VCaP (cell line): ENCODE results near the gene APPL1.

ENCODE experiments used
- H3K27ac ChIP-seq: fragments of 450-650 bp; 2 replicates; pipeline ENCODE4 v1.5.1; 2017
- CTCF ChIP-seq: fragments of 450-650 bp; conservative IDR thresholded peaks from 2 replicates; pipeline ENCODE4 v1.5.1; 2017; ENCODE audit warnings: mild to moderate bottlenecking, moderate library complexity

APPL1 gene

GRCh38 chr3:57268416-57268815 lies 40.9 kb downstream of the APPL1 start:
- no peak overlapping the region for H3K27ac ChIP-seq
- no peak for TF ChIP-seq CTCF

- no peak overlapping the region for H3K27ac ChIP-seq
- TF ChIP-seq CTCF = no peak
Measured at GRCh38 chr3:57274845-57275244, 47.3 kb downstream of the APPL1 start.

GRCh38 chr3:57275393-57275792 lies 47.9 kb downstream of the APPL1 start:
- TF ChIP-seq CTCF = no peak
- H3K27ac ChIP-seq = no peak overlapping the region

GRCh38 chr3:57278237-57278636 lies 50.7 kb downstream of the APPL1 start:
- no peak overlapping the region for H3K27ac ChIP-seq
- no peak for TF ChIP-seq CTCF

GRCh38 chr3:57279685-57280084 lies 52.2 kb downstream of the APPL1 start:
- no peak overlapping the region for H3K27ac ChIP-seq
- no peak for TF ChIP-seq CTCF

DNA sequence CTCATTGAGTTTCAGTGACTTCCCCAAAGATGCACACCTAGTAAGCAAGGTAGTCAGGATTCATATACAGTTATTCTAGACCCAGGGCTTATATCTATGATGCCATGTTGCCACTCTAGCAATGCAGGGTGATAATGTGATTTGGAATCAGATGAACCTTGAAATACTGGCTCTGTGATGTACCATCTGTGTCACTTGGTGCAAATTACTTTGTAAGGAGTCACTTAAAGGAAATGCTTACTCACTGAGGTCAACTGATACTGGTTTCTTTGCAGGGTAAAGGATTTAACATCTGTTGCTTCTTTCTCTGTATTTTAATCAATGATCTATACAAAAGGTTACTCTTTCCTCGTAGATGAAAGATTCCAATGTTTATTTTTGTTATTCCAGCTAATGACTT lies 54.2 kb downstream of the APPL1 start:
- TF ChIP-seq CTCF = no peak
- H3K27ac ChIP-seq = no peak overlapping the region

DNA sequence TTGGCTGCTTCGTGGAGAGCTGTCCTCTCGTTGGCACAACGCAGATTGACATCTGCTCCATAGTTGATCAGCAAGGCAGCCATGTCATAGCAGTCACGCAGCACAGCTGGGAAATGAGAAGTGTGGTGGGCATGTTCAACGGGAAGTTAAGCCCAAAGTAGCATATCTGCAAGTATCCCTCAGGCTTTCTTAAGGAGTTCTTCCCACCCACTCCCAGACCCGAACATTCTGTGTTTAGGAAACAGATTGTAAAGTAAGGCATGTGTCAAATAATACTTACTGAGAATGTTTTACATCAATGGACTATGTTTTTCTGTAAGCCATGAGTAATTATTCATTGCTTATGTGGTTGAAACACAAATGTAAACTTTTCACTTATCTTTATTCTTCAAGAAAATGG lies 55.8 kb downstream of the APPL1 start:
- no peak overlapping the region for H3K27ac ChIP-seq

More for the DNA sequence above, 55.8 kb downstream of the APPL1 start:
- TF ChIP-seq CTCF = no peak
